HUES6 (cell line): ENCODE data around the gene TMEM270.

Experiments
- H3K27ac ChIP-seq: 2 replicates; pipeline ENCODE4 v1.7.0; 2013; ENCODE audit warnings: low read depth, mild to moderate bottlenecking, low read length, inconsistent platforms
- H3K27me3 ChIP-seq: 2 replicates; pipeline ENCODE4 v1.6.1; 2013; ENCODE audit warnings: low read length; ENCODE audit not compliant: control insufficient read depth, insufficient read depth
- H3K36me3 ChIP-seq: 2 replicates; pipeline ENCODE4 v1.6.1; 2013; ENCODE audit warnings: low read length; ENCODE audit not compliant: control insufficient read depth, insufficient read depth
- H3K4me1 ChIP-seq: 2 replicates; pipeline ENCODE4 v1.6.1; 2013; ENCODE audit warnings: low read length; ENCODE audit not compliant: control insufficient read depth, insufficient read depth
- H3K4me3 ChIP-seq: 2 replicates; pipeline ENCODE4 v1.5.1; 2013; ENCODE audit warnings: low read depth, low read length
- H3K9ac ChIP-seq: one replicate; pipeline ENCODE4 v1.6.1; 2013; ENCODE audit warnings: mild to moderate bottlenecking, low read length
- H3K9me3 ChIP-seq: 2 replicates; pipeline ENCODE4 v1.6.1; 2013; ENCODE audit warnings: low read depth, low read length; ENCODE audit not compliant: control insufficient read depth, insufficient read depth

The TMEM270 gene

GRCh38 chr7:73864981-73865711 is 4.2 kb downstream of the TMEM270 start:
- Histone ChIP-seq H3K4me1 (peaks cover 11% of the 10 kb centered on the region), H3K27me3 (no peaks in the 10 kb centered on the region), H3K36me3 (no peaks in the 10 kb centered on the region), H3K9me3 (no peaks in the 10 kb centered on the region), H3K27ac (no peak overlapping the region), H3K4me3 (no peak overlapping the region), H3K9ac (no peak overlapping the region)

DNA sequence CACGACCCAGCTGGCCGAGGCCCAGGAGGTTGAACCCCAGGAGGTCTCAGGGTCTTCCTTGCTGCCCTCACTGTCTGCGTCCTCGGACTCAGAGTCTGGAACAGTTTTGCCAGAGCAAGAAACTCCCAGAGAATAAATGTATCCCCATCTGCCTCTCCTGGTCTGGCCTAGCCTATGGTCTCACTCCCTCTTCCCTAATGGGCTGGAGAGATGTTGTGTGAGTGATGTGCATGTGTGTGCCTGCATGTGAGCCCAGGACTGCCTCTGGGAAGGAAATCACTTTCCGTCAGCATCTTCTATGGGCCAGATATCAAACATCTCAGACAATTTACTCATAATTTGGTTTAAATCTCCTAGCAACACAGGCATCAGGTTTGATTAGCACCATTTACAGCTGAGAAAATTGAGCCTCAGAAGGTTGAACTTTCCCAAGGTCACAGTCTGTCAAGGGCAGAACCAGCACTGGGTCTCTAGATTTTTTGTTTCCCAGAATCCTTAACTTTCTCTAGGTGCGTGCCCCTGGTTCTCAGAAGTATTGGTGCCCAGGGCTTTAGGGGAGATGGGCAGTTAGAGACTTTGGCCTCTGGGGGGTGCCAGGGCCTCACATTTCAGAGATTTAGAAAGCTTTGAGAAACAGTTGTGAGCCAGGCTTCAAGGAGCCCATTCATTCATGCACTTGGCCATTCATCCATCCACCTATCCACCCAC is 4.9 kb downstream of the TMEM270 start:
- Histone ChIP-seq H3K9me3 (no peaks in the 10 kb centered on the region), H3K4me1 (peaks cover 13% of the 10 kb centered on the region), H3K27ac (no peak overlapping the region), H3K27me3 (no peaks in the 10 kb centered on the region), H3K36me3 (no peaks in the 10 kb centered on the region), H3K9ac (no peak overlapping the region), H3K4me3 (no peak overlapping the region)

DNA sequence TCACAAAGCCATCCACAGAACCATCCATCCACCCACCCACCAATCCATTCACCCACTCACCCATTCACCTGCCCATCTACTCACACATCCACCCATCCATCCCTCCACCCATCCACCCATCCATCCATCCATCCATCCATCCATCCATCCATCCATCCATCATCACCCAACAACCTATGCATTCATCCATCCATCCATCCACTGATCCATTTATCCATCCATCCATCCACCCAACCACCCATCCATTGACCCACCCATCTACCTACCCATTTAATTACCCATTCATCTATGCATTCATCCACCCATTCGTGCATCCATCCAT is 5.4 kb downstream of the TMEM270 start:
- H3K36me3 ChIP-seq, result no peaks in the 10 kb centered on the region
- H3K4me3 ChIP-seq, result no peak overlapping the region

GRCh38 chr7:73869011-73869798 is 8.2 kb downstream of the TMEM270 start:
- H3K27me3 ChIP-seq, result no peaks in the 10 kb centered on the region
- peaks cover 20% of the 10 kb centered on the region for H3K4me1 ChIP-seq
- no peak overlapping the region for H3K4me3 ChIP-seq
- H3K9ac ChIP-seq, result no peak overlapping the region
- no peaks in the 10 kb centered on the region for H3K9me3 ChIP-seq
- H3K36me3 ChIP-seq, result no peaks in the 10 kb centered on the region
- no peak overlapping the region for H3K27ac ChIP-seq

More for the DNA sequence above, 5.4 kb downstream of the TMEM270 start:
- no peaks in the 10 kb centered on the region for H3K27me3 ChIP-seq
- no peak overlapping the region for H3K9ac ChIP-seq
- H3K9me3 ChIP-seq, result no peaks in the 10 kb centered on the region
- H3K27ac ChIP-seq, result no peak overlapping the region
- peaks cover 15% of the 10 kb centered on the region for H3K4me1 ChIP-seq

DNA sequence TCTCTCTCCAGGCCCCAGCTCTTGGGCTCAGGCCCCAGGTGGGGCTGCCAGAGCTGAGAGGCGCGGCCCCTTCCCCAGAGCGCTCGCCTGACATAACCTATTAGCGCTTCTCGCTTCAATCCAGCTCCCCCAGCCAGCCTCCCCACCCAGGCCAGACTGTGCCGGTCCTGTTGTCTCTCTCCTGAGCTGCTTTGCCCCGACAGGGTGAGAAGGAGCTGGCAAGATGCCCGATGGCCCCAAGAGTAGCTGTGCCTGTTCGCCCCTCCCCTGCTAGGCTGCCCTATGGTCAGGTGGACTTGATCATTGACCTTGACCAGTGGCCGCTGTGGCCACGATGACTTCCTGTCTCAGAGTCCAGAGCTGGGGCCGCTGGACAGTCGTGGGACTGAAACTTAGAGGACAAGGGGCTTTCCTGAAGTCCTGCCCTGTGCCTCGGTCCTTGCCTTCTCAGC is 9.1 kb downstream of the TMEM270 start:
- Histone ChIP-seq H3K27me3 (no peaks in the 10 kb centered on the region), H3K4me3 (no peak overlapping the region), H3K36me3 (no peaks in the 10 kb centered on the region), H3K27ac (no peak overlapping the region), H3K9ac (no peak overlapping the region), H3K4me1 (peaks cover 20% of the 10 kb centered on the region), H3K9me3 (no peaks in the 10 kb centered on the region)

DNA sequence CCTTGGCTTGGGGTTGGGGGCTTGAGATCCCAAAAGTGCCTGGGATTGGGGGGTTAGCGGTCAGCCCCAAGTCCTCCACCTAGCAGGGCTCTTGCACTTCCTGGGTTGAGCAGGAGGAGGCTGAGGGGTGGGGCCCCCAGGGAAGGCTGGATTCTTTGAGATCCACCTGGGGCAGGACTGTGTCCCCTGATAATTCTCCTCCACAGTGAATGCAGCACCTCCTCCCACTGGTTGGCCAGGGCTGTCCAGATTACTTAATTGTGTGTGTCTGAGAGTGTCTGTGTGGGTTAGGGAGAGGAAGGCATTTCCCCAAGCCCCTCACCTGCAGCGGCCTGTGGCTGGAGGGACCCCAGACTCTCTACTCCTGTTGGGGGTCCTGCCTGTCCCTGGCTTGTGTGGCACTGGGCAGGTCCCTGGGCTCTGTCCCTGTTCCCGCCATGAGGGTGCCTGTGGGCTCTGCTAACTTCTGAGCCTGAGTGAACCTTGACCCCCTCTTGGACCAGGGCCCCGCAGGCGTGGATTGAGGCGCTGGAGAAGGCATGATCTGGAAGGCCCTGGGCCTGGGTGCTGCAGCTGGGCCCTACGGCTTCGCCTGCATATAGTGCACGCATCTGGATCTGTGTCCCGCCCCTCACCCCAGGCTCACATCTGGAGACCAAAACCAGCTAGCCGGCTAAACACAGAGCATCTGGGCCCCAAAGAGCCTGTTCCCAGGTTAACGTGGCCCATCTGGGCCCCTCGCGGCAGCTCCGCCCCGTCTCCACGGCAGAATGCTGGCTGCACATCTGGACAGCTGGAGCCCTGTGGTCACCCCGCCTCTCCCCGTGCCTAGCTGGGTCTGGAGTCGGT is 10.4 kb downstream of the TMEM270 start:
- H3K36me3 ChIP-seq, result no peaks in the 10 kb centered on the region
- no peak overlapping the region for H3K4me3 ChIP-seq
- no peak overlapping the region for H3K27ac ChIP-seq
- no peaks in the 10 kb centered on the region for H3K9me3 ChIP-seq
- H3K27me3 ChIP-seq, result no peaks in the 10 kb centered on the region
- no peak overlapping the region for H3K9ac ChIP-seq
- peaks cover 20% of the 10 kb centered on the region for H3K4me1 ChIP-seq

DNA sequence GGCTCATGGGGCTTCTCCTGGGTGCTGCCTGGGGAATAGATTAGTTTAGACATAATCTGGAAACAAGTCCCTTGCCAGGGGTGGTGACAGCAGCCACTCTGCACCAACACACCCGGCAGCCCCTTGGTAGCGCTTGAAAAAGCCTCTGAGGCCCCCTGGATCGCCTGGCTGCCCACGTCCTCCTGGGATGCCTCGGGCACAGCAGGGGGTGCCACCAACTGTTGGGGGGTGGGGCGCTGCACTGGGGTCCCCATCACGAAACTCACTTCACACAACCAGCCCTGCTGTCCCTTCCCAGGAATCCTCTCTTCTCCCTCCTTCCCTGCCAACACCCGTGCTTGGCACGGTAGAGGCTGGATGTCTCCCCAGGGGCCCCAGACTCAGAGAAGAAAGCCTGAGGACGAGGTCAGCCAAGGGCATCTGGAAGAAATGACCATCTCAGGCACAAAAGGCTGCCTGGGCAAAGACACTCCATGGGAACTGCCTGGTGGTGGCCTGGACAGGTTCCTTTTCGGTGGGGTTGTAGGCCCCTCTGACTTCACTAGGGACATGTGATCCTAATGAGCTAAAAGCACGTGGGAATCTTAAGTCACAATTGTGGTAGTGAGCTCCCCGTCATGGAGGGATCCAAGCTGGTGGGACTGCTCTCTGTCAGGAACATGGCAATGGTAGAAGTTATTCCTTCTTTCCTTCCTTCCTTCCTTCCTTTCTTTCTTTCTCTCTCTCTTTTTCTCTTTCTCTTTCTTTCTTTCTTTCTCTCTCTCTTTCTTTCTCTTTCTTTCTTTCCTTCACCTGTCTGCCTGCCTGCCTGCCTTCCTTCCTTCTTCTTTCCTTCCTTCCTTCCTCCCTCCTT is 11.3 kb downstream of the TMEM270 start:
- H3K27me3 ChIP-seq, result no peaks in the 10 kb centered on the region
- H3K4me1 ChIP-seq, result peaks cover 20% of the 10 kb centered on the region
- H3K27ac ChIP-seq, result no peak overlapping the region
- no peaks in the 10 kb centered on the region for H3K9me3 ChIP-seq
- no peaks in the 10 kb centered on the region for H3K36me3 ChIP-seq
- H3K9ac ChIP-seq, result no peak overlapping the region
- H3K4me3 ChIP-seq, result no peak overlapping the region

GRCh38 chr7:73876361-73876760 is 15.4 kb downstream of the TMEM270 start:
- H3K4me1 ChIP-seq, result peaks cover 15% of the 10 kb centered on the region; the same call in 1 of the 2 replicates
- H3K27me3 ChIP-seq, result no peaks in the 10 kb centered on the region; the same call in 1 of the 2 replicates
- H3K4me3 ChIP-seq, result no peak overlapping the region
- no peaks in the 10 kb centered on the region for H3K36me3 ChIP-seq
- no peak overlapping the region for H3K27ac ChIP-seq
- H3K9me3 ChIP-seq, result no peaks in the 10 kb centered on the region
- no peak overlapping the region for H3K9ac ChIP-seq

DNA sequence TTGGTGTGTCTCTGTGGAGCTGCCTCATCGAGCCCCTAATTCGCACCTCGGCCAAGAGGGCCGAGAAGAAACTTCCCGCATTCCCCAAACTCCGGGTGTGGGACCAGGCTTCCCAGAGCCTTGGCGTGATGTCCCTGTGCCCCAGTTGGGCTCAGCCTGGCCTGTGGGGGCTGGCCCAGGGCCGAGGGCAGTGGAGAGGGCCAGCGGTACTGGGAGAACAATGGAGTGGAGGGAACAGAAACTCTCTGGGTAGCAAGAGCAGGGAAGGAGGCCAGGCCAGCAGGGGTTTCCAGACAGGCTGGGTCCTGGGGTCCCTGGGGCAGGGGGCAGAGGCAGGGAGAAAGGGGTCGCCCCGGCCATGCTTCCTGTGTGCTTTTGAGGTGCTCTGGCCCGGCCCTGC is 16.0 kb downstream of the TMEM270 start:
- H3K9ac ChIP-seq, result no peak overlapping the region
- H3K9me3 ChIP-seq, result no peaks in the 10 kb centered on the region
- no peaks in the 10 kb centered on the region; the same call in 1 of the 2 replicates for H3K27me3 ChIP-seq
- H3K4me1 ChIP-seq, result peaks cover 9% of the 10 kb centered on the region; the same call in 1 of the 2 replicates
- H3K36me3 ChIP-seq, result no peaks in the 10 kb centered on the region
- H3K27ac ChIP-seq, result no peak overlapping the region
- H3K4me3 ChIP-seq, result no peak overlapping the region
